ENCODE measurements around the gene ERICH6B. TPM values are rescaled to one million over a fixed set of nuclear protein-coding genes. Genes with fewer than 3 reads are reported as not detected.

The ERICH6B gene
- polyA plus RNA-seq, 3 donors: not detected

GRCh38 chr13:45595965-45596364, 19.6 kb downstream of the ERICH6B start:
- Histone ChIP-seq H4K20me1 (ENCODE audit: insufficient read depth, low read length) (no peaks in the 10 kb centered on the region), H3K4me2 (replicated peaks; ENCODE audit: extremely low read depth, low read length, poor library complexity, severe bottlenecking) (no peak overlapping the region), H3K4me1 (ENCODE audit: control insufficient read depth in 1 of 2, insufficient read depth in 2 of 2, low read length in 2 of 2) (no peaks in the 10 kb centered on the region), H2AFZ (ENCODE audit: insufficient read depth, low read depth, low read length, poor library complexity, severe bottlenecking) (no peak overlapping the region), H3K79me2 (ENCODE audit: insufficient read depth, low read length) (no peaks in the 10 kb centered on the region), H3K27ac (ENCODE audit: low read depth in 1 of 2, low read length in 2 of 2) (no peak overlapping the region), H3K9ac (ENCODE audit: insufficient read depth, low read length, poor library complexity, severe bottlenecking) (no peak overlapping the region), H3K36me3 (replicated peaks in 1 of 2; ENCODE audit: control insufficient read depth in 1 of 2, insufficient read depth in 2 of 2, low read length in 2 of 2) (no peaks in the 10 kb centered on the region), H3K27me3 (ENCODE audit: control insufficient read depth in 2 of 2, insufficient read depth in 2 of 2, low read length in 2 of 2) (peaks cover 5% of the 10 kb centered on the region in 2 donors), H3K4me3 (replicated peaks in 1 of 3; ENCODE audit: low read depth in 2 of 3, low read length in 3 of 3) (no peak overlapping the region), H3K9me3 (replicated peaks in 1 of 2; ENCODE audit: control insufficient read depth in 1 of 2, insufficient read depth in 1 of 2, low read length in 2 of 2) (no peaks in the 10 kb centered on the region)
- no peaks in the 10 kb centered on the region for H3K4me1 Mint-ChIP-seq
- H3K4me3 Mint-ChIP-seq: no peak overlapping the region
- peaks cover 0 to 7% (median 4%) of the 10 kb centered on the region in 7 donors for H3K9me3 Mint-ChIP-seq
- intact Hi-C loops (cut with micrococcal nuclease): no loop called here
- no peak for TF ChIP-seq CTCF (IDR thresholded peaks at IDR 0.05)
- no peak for DNase-seq
- 60% methylated on average over 1 of the region's 2 CpGs for WGBS (ENCODE audit: insufficient coverage)
- no peak overlapping the region for H3K27ac Mint-ChIP-seq
- peaks cover 7 to 12% (median 12%) of the 10 kb centered on the region in 3 donors for H3K27me3 Mint-ChIP-seq (ENCODE audit: low read depth in 3 of 3)
- H3K36me3 Mint-ChIP-seq: no peaks in the 10 kb centered on the region

- H2AFZ ChIP-seq (ENCODE audit: insufficient read depth, low read depth, low read length, poor library complexity, severe bottlenecking): no peak overlapping the region
- H3K4me1 ChIP-seq (ENCODE audit: control insufficient read depth in 1 of 2, insufficient read depth in 2 of 2, low read length in 2 of 2): no peaks in the 10 kb centered on the region
- H3K79me2 ChIP-seq (ENCODE audit: insufficient read depth, low read length): no peaks in the 10 kb centered on the region
- Mint-ChIP-seq H3K9me3 (peaks cover 0 to 10% (median 4%) of the 10 kb centered on the region in 7 donors), H3K27me3 (ENCODE audit: low read depth in 3 of 3) (peaks cover 7 to 14% (median 12%) of the 10 kb centered on the region in 3 donors), H3K27ac (no peak overlapping the region), H3K4me1 (no peaks in the 10 kb centered on the region), H3K36me3 (no peaks in the 10 kb centered on the region), H3K4me3 (no peak overlapping the region)
- intact Hi-C loops (cut with micrococcal nuclease): no loop called here
- no peaks in the 10 kb centered on the region for H3K9me3 ChIP-seq (replicated peaks in 1 of 2; ENCODE audit: control insufficient read depth in 1 of 2, insufficient read depth in 1 of 2, low read length in 2 of 2)
- DNase-seq: no peak
- H3K36me3 ChIP-seq (replicated peaks in 1 of 2; ENCODE audit: control insufficient read depth in 1 of 2, insufficient read depth in 2 of 2, low read length in 2 of 2): no peaks in the 10 kb centered on the region
- TF ChIP-seq CTCF (IDR thresholded peaks at IDR 0.05): no peak
- no peak overlapping the region for H3K4me3 ChIP-seq (replicated peaks in 1 of 3; ENCODE audit: low read depth in 2 of 3, low read length in 3 of 3)
- no peaks in the 10 kb centered on the region for H4K20me1 ChIP-seq (ENCODE audit: insufficient read depth, low read length)
- H3K9ac ChIP-seq (ENCODE audit: insufficient read depth, low read length, poor library complexity, severe bottlenecking): no peak overlapping the region
- H3K4me2 ChIP-seq (replicated peaks; ENCODE audit: extremely low read depth, low read length, poor library complexity, severe bottlenecking): no peak overlapping the region
- WGBS (ENCODE audit: insufficient coverage): 100% methylated on average over 1 of the region's 3 CpGs
- no peak overlapping the region for H3K27ac ChIP-seq (ENCODE audit: low read depth in 1 of 2, low read length in 2 of 2)
- peaks cover 5% of the 10 kb centered on the region in 2 donors for H3K27me3 ChIP-seq (ENCODE audit: control insufficient read depth in 2 of 2, insufficient read depth in 2 of 2, low read length in 2 of 2)
Measured at GRCh38 chr13:45594764-45595163, 20.8 kb downstream of the ERICH6B start.
